Measurements from ENCODE around the gene NME3.

NME3 gene

DNA sequence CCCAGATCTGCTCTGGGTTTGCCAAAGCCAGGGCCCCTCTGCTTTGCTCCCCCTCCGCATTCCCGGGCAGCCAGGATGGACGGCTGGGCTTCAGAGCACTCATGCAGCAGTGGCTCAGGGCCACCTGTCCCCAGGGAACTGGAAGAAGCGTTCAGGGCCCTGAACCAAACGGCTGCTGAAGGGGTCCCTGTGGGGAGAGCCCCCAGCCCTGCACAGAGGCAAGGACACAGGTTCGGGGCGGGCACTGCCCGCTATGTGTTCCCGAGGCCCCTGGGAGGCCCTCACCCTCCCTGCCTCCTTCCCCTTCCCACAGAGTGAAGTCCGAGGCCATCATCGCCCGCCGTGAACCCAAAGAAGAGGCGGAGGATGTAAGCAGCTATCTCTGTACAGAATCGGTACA, 10.4 kb downstream of the NME3 start:
- Histone ChIP-seq H3K9ac (ENCODE audit: insufficient read length, low read depth) (no peak overlapping the region), H3K36me3 (ENCODE audit: insufficient read depth, insufficient read length, low read length) (peaks cover 79% of the 10 kb centered on the region)
- no peak for TF ChIP-seq YY1 (IDR thresholded peaks at IDR 0.05; ENCODE audit: insufficient read depth, insufficient read length)
- TF ChIP-seq ZNF274 (IDR thresholded peaks at IDR 0.05; ENCODE audit: low read depth, low read length) = no peak
- TF ChIP-seq SUZ12 (IDR thresholded peaks at IDR 0.05; ENCODE audit: extremely low read depth, insufficient read depth, insufficient read length) = no peak

DNA sequence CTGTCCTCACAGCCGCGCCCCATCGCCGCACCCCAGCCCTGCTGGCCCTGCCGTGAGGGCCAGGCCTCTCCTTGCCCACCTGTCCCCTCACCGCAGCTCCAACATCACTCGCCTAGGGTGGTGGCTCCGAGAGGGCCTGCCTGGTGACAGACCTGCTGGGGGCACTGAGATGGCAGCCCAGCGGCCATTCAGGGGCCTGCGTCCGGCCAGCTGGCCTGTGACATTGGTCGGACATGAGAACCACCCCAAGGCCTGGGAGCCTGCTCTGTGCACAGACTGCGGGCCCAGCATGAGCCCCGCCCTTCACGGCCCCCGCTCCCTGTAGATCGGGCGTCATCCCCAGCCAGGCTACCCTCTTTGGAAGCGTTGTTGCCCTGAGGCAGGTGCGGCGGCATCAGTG, 11.8 kb downstream of the NME3 start:
- Histone ChIP-seq H3K9ac (ENCODE audit: insufficient read length, low read depth) (no peak overlapping the region), H3K9me3 (ENCODE audit: insufficient read depth, low read length) (no peaks in the 10 kb centered on the region), H3K4me3 (ENCODE audit: insufficient read length, low read depth) (no peak overlapping the region), H3K36me3 (ENCODE audit: insufficient read depth, insufficient read length, low read length) (peaks cover 76% of the 10 kb centered on the region), H3K4me1 (ENCODE audit: insufficient read depth, insufficient read length) (peaks cover 19% of the 10 kb centered on the region), H3K27me3 (ENCODE audit: insufficient read depth, insufficient read length) (no peaks in the 10 kb centered on the region)
- no peak for DNase-seq (ENCODE audit: low read depth, low spot score)
- TF ChIP-seq SUZ12 (IDR thresholded peaks at IDR 0.05; ENCODE audit: extremely low read depth, insufficient read depth, insufficient read length) (no peak), YY1 (IDR thresholded peaks at IDR 0.05; ENCODE audit: insufficient read depth, insufficient read length) (no peak), ZNF274 (IDR thresholded peaks at IDR 0.05; ENCODE audit: low read depth, low read length) (no peak)

More for the DNA sequence above, 10.4 kb downstream of the NME3 start:
- no peaks in the 10 kb centered on the region for H3K27me3 ChIP-seq (ENCODE audit: insufficient read depth, insufficient read length)
- H3K4me3 ChIP-seq (ENCODE audit: insufficient read length, low read depth) = no peak overlapping the region
- H3K4me1 ChIP-seq (ENCODE audit: insufficient read depth, insufficient read length) = peaks cover 24% of the 10 kb centered on the region
- no peak for DNase-seq (ENCODE audit: low read depth, low spot score)
- no peaks in the 10 kb centered on the region for H3K9me3 ChIP-seq (ENCODE audit: insufficient read depth, low read length)

DNA sequence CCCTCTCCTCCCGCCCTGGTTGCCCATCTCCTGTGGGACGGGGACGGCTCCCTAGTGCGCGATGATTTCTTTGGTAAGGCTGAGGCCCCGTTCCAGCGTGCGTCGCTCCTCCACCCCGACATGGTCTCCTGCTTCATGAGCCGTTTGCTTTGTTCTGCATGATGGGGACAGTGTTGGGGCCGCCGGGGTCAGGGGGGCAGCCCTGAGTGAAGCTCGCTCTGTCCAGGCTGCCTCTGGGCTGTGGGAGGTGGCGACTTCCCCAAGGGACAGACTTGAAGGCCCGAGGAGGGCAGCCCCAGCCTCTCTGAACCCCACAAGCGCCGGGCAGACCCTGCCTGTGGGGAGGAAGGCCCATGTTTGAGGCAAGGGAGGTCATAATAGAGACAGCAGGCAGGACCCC, 12.4 kb downstream of the NME3 start:
- Histone ChIP-seq H3K4me1 (ENCODE audit: insufficient read depth, insufficient read length) (peaks cover 14% of the 10 kb centered on the region), H3K9me3 (ENCODE audit: insufficient read depth, low read length) (no peaks in the 10 kb centered on the region), H3K27me3 (ENCODE audit: insufficient read depth, insufficient read length) (no peaks in the 10 kb centered on the region), H3K36me3 (ENCODE audit: insufficient read depth, insufficient read length, low read length) (peaks cover 76% of the 10 kb centered on the region), H3K9ac (ENCODE audit: insufficient read length, low read depth) (no peak overlapping the region), H3K4me3 (ENCODE audit: insufficient read length, low read depth) (no peak overlapping the region)
- TF ChIP-seq SUZ12 (IDR thresholded peaks at IDR 0.05; ENCODE audit: extremely low read depth, insufficient read depth, insufficient read length) (no peak), ZNF274 (IDR thresholded peaks at IDR 0.05; ENCODE audit: low read depth, low read length) (no peak), YY1 (IDR thresholded peaks at IDR 0.05; ENCODE audit: insufficient read depth, insufficient read length) (no peak)
- no peak for DNase-seq (ENCODE audit: low read depth, low spot score)

DNA sequence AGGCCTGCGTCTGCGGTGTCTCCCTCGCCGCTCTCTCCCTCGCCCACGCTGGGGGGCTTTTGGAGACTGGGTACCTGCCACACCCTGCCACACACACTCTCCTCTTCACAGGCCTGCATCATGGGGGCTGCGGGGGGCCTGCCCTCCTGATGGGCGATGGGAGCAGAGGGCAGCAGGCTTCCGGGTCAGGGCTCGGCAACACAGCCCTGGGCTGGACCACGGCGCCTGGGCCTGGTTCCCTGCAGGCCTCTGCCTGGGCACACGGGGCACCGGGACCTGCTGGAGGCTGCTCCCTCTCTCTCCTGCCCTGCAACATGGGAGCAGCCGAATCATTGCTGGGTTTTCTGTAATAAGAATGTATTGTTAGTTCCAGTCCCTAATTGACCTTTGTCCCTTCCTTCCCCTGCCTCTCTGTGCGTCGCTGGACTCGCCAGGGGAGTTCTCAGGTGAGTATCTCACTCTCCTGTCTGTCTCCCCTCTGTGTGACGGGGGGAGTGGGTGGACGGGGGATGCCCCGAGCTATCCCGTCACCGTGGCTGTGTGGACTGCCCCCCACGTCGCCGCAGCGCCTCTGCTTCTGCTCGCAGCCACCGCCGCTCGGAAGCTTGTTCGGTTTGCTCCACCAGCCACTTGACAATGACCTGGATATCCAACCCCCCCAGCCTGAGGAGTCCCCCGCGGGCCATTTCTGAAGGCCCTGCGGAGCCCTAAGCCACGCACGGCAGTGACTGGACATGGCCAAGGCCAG, 13.5 kb downstream of the NME3 start:
- TF ChIP-seq SUZ12 (IDR thresholded peaks at IDR 0.05; ENCODE audit: extremely low read depth, insufficient read depth, insufficient read length) = no peak
- TF ChIP-seq ZNF274 (IDR thresholded peaks at IDR 0.05; ENCODE audit: low read depth, low read length) = no peak
- H3K36me3 ChIP-seq (ENCODE audit: insufficient read depth, insufficient read length, low read length) = peaks cover 72% of the 10 kb centered on the region
- no peaks in the 10 kb centered on the region for H3K9me3 ChIP-seq (ENCODE audit: insufficient read depth, low read length)
- DNase-seq (ENCODE audit: low read depth, low spot score) = no peak
- no peaks in the 10 kb centered on the region for H3K27me3 ChIP-seq (ENCODE audit: insufficient read depth, insufficient read length)
- H3K9ac ChIP-seq (ENCODE audit: insufficient read length, low read depth) = peak overlapping the region; percentile 15
- H3K4me1 ChIP-seq (ENCODE audit: insufficient read depth, insufficient read length) = peaks cover 7% of the 10 kb centered on the region
- H3K4me3 ChIP-seq (ENCODE audit: insufficient read length, low read depth) = no peak overlapping the region

DNA sequence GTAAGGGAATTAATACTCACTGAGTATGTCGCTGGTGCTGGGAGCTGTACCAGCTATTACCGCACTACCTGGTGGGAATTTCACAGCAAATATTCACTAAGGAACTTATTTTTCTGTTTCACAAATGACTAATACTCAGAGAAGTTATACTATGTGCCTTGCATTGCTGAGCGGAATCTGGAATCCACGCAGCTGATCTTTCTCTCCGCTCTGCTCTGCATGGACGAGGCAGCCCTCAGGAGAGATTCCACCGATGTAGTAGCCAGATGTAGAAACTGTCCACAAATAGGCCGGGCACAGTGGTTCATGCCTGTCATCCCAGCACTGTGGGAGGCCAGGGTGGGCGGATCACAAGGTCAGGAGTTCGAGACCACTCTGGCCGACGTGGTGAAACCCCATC, 17.1 kb downstream of the NME3 start:
- no peak overlapping the region for H3K9ac ChIP-seq (ENCODE audit: insufficient read length, low read depth)
- H3K9me3 ChIP-seq (ENCODE audit: insufficient read depth, low read length) = no peaks in the 10 kb centered on the region
- H3K4me3 ChIP-seq (ENCODE audit: insufficient read length, low read depth) = no peak overlapping the region
- TF ChIP-seq ZNF274 (IDR thresholded peaks at IDR 0.05; ENCODE audit: low read depth, low read length) (no peak), YY1 (IDR thresholded peaks at IDR 0.05; ENCODE audit: insufficient read depth, insufficient read length) (no peak), SUZ12 (IDR thresholded peaks at IDR 0.05; ENCODE audit: extremely low read depth, insufficient read depth, insufficient read length) (no peak)
- H3K27me3 ChIP-seq (ENCODE audit: insufficient read depth, insufficient read length) = no peaks in the 10 kb centered on the region
- peaks cover 2% of the 10 kb centered on the region for H3K4me1 ChIP-seq (ENCODE audit: insufficient read depth, insufficient read length)
- DNase-seq (ENCODE audit: low read depth, low spot score) = no peak
- H3K36me3 ChIP-seq (ENCODE audit: insufficient read depth, insufficient read length, low read length) = peaks cover 64% of the 10 kb centered on the region

DNA sequence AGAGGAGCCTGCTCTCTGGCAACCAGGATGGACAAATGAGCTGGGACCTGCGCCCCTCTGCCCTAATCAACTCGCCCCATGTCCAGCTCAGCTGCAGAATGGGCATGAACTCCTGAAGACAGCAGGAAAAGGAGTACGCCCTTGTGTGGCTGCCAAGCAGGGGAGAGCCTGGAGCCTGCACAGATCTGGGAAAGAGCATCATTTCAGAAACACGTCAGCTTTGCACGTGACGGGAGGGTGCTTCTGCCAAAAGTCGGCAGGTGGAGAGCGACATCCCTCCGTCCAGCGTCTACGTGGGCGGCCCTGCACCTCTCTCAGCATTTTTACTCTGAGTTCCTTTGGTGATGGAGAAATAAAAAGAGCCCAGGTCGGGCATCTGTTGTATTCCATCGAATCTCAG, 18.5 kb downstream of the NME3 start:
- Histone ChIP-seq H3K36me3 (ENCODE audit: insufficient read depth, insufficient read length, low read length) (peaks cover 68% of the 10 kb centered on the region), H3K9me3 (ENCODE audit: insufficient read depth, low read length) (no peaks in the 10 kb centered on the region), H3K4me3 (ENCODE audit: insufficient read length, low read depth) (no peak overlapping the region), H3K4me1 (ENCODE audit: insufficient read depth, insufficient read length) (peaks cover 2% of the 10 kb centered on the region), H3K9ac (ENCODE audit: insufficient read length, low read depth) (no peak overlapping the region), H3K27me3 (ENCODE audit: insufficient read depth, insufficient read length) (no peaks in the 10 kb centered on the region)
- DNase-seq (ENCODE audit: low read depth, low spot score) = no peak
- no peak for TF ChIP-seq ZNF274 (IDR thresholded peaks at IDR 0.05; ENCODE audit: low read depth, low read length)
- TF ChIP-seq SUZ12 (IDR thresholded peaks at IDR 0.05; ENCODE audit: extremely low read depth, insufficient read depth, insufficient read length) = no peak
- no peak for TF ChIP-seq YY1 (IDR thresholded peaks at IDR 0.05; ENCODE audit: insufficient read depth, insufficient read length)

DNA sequence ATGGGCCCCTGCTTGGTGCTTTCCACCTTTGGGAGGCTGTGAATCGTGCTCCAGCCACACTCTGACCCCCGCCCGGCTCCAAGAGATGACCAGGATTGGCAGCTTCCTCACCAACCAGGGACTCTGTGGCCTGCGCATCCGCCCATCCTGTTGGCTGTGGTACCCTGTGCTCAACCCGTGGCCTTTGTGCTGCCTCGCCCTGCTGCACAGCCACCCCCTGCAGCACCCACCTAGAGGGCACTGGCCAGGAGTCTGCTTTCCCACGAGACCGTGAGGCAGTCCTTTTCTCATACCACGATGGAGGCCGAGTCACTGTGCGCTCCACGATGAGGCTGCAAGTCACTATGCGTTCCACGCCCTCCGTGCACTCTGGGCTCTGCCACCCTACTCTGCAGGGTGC, 19.4 kb downstream of the NME3 start:
- TF ChIP-seq YY1 (IDR thresholded peaks at IDR 0.05; ENCODE audit: insufficient read depth, insufficient read length) (no peak), SUZ12 (IDR thresholded peaks at IDR 0.05; ENCODE audit: extremely low read depth, insufficient read depth, insufficient read length) (no peak), ZNF274 (IDR thresholded peaks at IDR 0.05; ENCODE audit: low read depth, low read length) (no peak)
- peaks cover 70% of the 10 kb centered on the region for H3K36me3 ChIP-seq (ENCODE audit: insufficient read depth, insufficient read length, low read length)
- H3K9me3 ChIP-seq (ENCODE audit: insufficient read depth, low read length) = no peaks in the 10 kb centered on the region
- no peak for DNase-seq (ENCODE audit: low read depth, low spot score)
- no peak overlapping the region for H3K4me3 ChIP-seq (ENCODE audit: insufficient read length, low read depth)
- H3K27me3 ChIP-seq (ENCODE audit: insufficient read depth, insufficient read length) = no peaks in the 10 kb centered on the region
- peaks cover 7% of the 10 kb centered on the region for H3K4me1 ChIP-seq (ENCODE audit: insufficient read depth, insufficient read length)
- H3K9ac ChIP-seq (ENCODE audit: insufficient read length, low read depth) = no peak overlapping the region

Data from NT2/D1 (cell line).